ENCODE measurements around the gene TGFBR1. TPM values are rescaled to one million over a fixed set of nuclear protein-coding genes. Genes with fewer than 3 reads are reported as not detected.

TGFBR1 gene
- total and polyA plus RNA-seq, 2 donors (not counting 3 experiments of a cell fraction or from before 2014, with no cell fraction given): 5.8 to 18.6 TPM

- no peaks in the 10 kb centered on the region for H3K9me1 ChIP-seq (replicated peaks; ENCODE audit: control insufficient read depth, extremely low read depth, insufficient read depth, low read length)
- no peak overlapping the region for H3K27ac ChIP-seq (ENCODE audit: insufficient read depth, low read depth, low read length)
- ChIA-PET CTCF (interaction anchor here (1.0 to 5.1 kb wide), 4 partner anchors 7 to 1127 kb away, joined by 3 to 20 read pairs (median 4); no protein-coding TSS in a partner anchor), POLR2A (interaction anchor here (1.0 kb wide), 1 partner anchor 24 kb away, joined by 5 read pairs; the partner anchor contains the start of genes ALG2 and SEC61B)
- no peaks in the 10 kb centered on the region for H4K20me1 ChIP-seq (replicated peaks; ENCODE audit: control insufficient read depth, extremely low read depth, insufficient read depth, low read length)
- H3K27me3 ChIP-seq (ENCODE audit: control insufficient read depth in 2 of 2, insufficient read depth in 2 of 2, low read length in 2 of 2): peaks cover 0 to 13% of the 10 kb centered on the region in 2 experiments
- H3K9me3 ChIP-seq (replicated peaks; ENCODE audit: control insufficient read depth, insufficient read depth, low read length): no peaks in the 10 kb centered on the region
- no peaks in the 10 kb centered on the region for H3K36me3 ChIP-seq (ENCODE audit: control insufficient read depth in 2 of 2, extremely low read depth in 1 of 2, insufficient read depth in 2 of 2, low read length in 2 of 2)
- H3K9ac ChIP-seq (replicated peaks; ENCODE audit: extremely low read depth, insufficient read depth, low read length): no peak overlapping the region
- dilution Hi-C loops (cut with MboI; ENCODE audit: extremely low pct_ligation_motif_present, low sequenced_read_pairs) (no loop called here), intact Hi-C loops (cut with micrococcal nuclease) (no loop called here)
- FAIRE-seq (no peak), DNase-seq (ENCODE audit: low read depth, low spot score) (no peak)
- no peak overlapping the region for H3K4me2 ChIP-seq (ENCODE audit: insufficient read depth, low read length)
- H3K4me3 ChIP-seq (replicated peaks in 1 of 3; ENCODE audit: insufficient read depth in 1 of 3, low read depth in 1 of 3, low read length in 3 of 3): no peak overlapping the region
- no peaks in the 10 kb centered on the region for H3K4me1 ChIP-seq (ENCODE audit: control insufficient read depth, extremely low read depth, insufficient read depth, low read length)
- H2AFZ ChIP-seq (ENCODE audit: low read depth, low read length): no peak overlapping the region
- no TSS peak for BruUV-seq (replicated peaks)
- TF ChIP-seq, protein P1, sequence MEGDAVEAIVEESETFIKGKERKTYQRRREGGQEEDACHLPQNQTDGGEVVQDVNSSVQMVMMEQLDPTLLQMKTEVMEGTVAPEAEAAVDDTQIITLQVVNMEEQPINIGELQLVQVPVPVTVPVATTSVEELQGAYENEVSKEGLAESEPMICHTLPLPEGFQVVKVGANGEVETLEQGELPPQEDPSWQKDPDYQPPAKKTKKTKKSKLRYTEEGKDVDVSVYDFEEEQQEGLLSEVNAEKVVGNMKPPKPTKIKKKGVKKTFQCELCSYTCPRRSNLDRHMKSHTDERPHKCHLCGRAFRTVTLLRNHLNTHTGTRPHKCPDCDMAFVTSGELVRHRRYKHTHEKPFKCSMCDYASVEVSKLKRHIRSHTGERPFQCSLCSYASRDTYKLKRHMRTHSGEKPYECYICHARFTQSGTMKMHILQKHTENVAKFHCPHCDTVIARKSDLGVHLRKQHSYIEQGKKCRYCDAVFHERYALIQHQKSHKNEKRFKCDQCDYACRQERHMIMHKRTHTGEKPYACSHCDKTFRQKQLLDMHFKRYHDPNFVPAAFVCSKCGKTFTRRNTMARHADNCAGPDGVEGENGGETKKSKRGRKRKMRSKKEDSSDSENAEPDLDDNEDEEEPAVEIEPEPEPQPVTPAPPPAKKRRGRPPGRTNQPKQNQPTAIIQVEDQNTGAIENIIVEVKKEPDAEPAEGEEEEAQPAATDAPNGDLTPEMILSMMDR (IDR thresholded peaks at IDR 0.05; ENCODE audit: extremely low read depth in 1 of 2, insufficient read depth in 1 of 2, low read depth in 1 of 2, low read length in 2 of 2): no peak
- TF ChIP-seq MYC (IDR thresholded peaks at IDR 0.05; ENCODE audit: low read depth, low read length): no peak
- no peak for TF ChIP-seq POLR2A (IDR thresholded peaks at IDR 0.05; ENCODE audit: low read depth, low read length)
- TF ChIP-seq, protein P2, sequence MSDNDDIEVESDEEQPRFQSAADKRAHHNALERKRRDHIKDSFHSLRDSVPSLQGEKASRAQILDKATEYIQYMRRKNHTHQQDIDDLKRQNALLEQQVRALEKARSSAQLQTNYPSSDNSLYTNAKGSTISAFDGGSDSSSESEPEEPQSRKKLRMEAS (IDR thresholded peaks at IDR 0.05; ENCODE audit: insufficient read depth, insufficient read length): no peak
- TF ChIP-seq FOS (IDR thresholded peaks at IDR 0.05; ENCODE audit: borderline replicate concordance, insufficient read depth, low read length): no peak
- no peak for TF ChIP-seq EZH2 (IDR thresholded peaks at IDR 0.05; ENCODE audit: borderline replicate concordance, low read depth, low read length, severe bottlenecking)
- no peak for TF ChIP-seq GATA2 (IDR thresholded peaks at IDR 0.05; ENCODE audit: insufficient read depth, insufficient read length, low read depth, low read length)
- TF ChIP-seq JUN (IDR thresholded peaks at IDR 0.05; ENCODE audit: borderline replicate concordance, insufficient read depth, insufficient read length, low read depth): no peak
- TF ChIP-seq POLR2AphosphoS5 (IDR thresholded peaks at IDR 0.05; ENCODE audit: insufficient read depth, low read depth, low read length): no peak
- H3K79me2 ChIP-seq (ENCODE audit: control insufficient read depth, insufficient read depth, low read length): no peaks in the 10 kb centered on the region
Measured at GRCh38 chr9:99197987-99198386, 93.1 kb downstream of the TGFBR1 start.
